ENCODE measurements around the gene TRIM40. TPM values are rescaled to one million over a fixed set of nuclear protein-coding genes. Genes with fewer than 3 reads are reported as not detected.

The TRIM40 gene
- total and polyA plus RNA-seq, 2 of the 13 experiments (the other 11 are each of a cell fraction or from before 2014, with no cell fraction given) = 0.58 TPM; not detected in 1

GRCh38 chr6:30135757-30136156, at the start of gene TRIM40 (continued):
- TF ChIP-seq NR2F6 (IDR thresholded peaks at IDR 0.05) (no peak; the same call in 1 of the 2 replicates), NR2F6 (CRISPR knock-in tag; IDR thresholded peaks at IDR 0.05) (peak; percentile 39; the same call in 1 of the 2 replicates), TEAD3 (CRISPR knock-in tag; optimal IDR thresholded peaks at IDR 0.05; ENCODE audit: borderline replicate concordance) (no peak), ZNF781 (CRISPR knock-in tag; IDR thresholded peaks at IDR 0.05; ENCODE audit: borderline replicate concordance, not compliant biosample characterization) (no peak), NCOA5 (CRISPR knock-in tag; IDR thresholded peaks at IDR 0.05) (no peak), ZNF530 (CRISPR knock-in tag; IDR thresholded peaks at IDR 0.05; ENCODE audit: low read depth) (no peak), SP2 (CRISPR knock-in tag; IDR thresholded peaks at IDR 0.05) (no peak), AFF4 (CRISPR knock-in tag; IDR thresholded peaks at IDR 0.05) (no peak), KDM1A (CRISPR knock-in tag; IDR thresholded peaks at IDR 0.05) (no peak), ZNF280B (CRISPR knock-in tag; IDR thresholded peaks at IDR 0.05; ENCODE audit: borderline replicate concordance) (no peak), ONECUT2 (CRISPR knock-in tag; IDR thresholded peaks at IDR 0.05) (no peak), U2AF2 (IDR thresholded peaks at IDR 0.05; ENCODE audit: low read depth, low read length) (no peak), U2AF1 (optimal IDR thresholded peaks at IDR 0.05; ENCODE audit: low read depth, low read length) (no peak), POLR2G (IDR thresholded peaks at IDR 0.05; ENCODE audit: low read depth, low read length) (no peak)
- TF ChIP-seq, protein P1, sequence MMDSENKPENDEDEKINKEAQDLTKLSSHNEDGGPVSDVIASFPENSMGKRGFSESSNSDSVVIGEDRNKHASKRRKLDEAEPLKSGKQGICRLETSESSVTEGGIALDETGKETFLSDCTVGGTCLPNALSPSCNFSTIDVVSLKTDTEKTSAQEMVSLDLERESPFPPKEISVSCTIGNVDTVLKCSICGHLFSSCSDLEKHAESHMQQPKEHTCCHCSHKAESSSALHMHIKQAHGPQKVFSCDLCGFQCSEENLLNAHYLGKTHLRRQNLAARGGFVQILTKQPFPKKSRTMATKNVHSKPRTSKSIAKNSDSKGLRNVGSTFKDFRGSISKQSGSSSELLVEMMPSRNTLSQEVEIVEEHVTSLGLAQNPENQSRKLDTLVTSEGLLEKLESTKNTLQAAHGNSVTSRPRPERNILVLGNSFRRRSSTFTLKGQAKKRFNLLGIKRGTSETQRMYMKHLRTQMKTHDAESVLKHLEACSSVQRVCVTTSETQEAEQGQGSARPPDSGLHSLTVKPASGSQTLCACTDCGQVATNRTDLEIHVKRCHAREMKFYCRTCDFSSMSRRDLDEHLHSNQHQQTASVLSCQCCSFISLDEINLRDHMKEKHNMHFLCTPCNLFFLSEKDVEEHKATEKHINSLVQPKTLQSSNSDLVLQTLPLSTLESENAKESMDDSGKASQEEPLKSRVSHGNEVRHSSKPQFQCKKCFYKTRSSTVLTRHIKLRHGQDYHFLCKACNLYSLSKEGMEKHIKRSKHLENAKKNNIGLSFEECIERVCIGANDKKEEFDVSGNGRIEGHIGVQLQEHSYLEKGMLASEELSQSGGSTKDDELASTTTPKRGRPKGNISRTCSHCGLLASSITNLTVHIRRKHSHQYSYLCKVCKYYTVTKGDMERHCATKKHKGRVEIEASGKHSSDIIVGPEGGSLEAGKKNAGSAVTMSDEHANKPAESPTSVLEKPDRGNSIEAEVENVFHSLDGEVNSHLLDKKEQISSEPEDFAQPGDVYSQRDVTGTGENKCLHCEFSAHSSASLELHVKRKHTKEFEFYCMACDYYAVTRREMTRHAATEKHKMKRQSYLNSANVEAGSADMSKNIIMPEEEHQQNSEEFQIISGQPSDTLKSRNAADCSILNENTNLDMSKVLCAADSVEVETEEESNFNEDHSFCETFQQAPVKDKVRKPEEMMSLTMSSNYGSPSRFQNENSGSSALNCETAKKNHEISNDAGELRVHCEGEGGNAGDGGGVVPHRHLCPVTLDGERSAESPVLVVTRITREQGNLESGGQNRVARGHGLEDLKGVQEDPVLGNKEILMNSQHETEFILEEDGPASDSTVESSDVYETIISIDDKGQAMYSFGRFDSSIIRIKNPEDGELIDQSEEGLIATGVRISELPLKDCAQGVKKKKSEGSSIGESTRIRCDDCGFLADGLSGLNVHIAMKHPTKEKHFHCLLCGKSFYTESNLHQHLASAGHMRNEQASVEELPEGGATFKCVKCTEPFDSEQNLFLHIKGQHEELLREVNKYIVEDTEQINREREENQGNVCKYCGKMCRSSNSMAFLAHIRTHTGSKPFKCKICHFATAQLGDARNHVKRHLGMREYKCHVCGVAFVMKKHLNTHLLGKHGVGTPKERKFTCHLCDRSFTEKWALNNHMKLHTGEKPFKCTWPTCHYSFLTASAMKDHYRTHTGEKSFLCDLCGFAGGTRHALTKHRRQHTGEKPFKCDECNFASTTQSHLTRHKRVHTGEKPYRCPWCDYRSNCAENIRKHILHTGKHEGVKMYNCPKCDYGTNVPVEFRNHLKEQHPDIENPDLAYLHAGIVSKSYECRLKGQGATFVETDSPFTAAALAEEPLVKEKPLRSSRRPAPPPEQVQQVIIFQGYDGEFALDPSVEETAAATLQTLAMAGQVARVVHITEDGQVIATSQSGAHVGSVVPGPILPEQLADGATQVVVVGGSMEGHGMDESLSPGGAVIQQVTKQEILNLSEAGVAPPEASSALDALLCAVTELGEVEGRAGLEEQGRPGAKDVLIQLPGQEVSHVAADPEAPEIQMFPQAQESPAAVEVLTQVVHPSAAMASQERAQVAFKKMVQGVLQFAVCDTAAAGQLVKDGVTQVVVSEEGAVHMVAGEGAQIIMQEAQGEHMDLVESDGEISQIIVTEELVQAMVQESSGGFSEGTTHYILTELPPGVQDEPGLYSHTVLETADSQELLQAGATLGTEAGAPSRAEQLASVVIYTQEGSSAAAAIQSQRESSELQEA (CRISPR knock-in tag; IDR thresholded peaks at IDR 0.05; ENCODE audit: not compliant biosample characterization) = no peak
- TF ChIP-seq, protein P2, sequence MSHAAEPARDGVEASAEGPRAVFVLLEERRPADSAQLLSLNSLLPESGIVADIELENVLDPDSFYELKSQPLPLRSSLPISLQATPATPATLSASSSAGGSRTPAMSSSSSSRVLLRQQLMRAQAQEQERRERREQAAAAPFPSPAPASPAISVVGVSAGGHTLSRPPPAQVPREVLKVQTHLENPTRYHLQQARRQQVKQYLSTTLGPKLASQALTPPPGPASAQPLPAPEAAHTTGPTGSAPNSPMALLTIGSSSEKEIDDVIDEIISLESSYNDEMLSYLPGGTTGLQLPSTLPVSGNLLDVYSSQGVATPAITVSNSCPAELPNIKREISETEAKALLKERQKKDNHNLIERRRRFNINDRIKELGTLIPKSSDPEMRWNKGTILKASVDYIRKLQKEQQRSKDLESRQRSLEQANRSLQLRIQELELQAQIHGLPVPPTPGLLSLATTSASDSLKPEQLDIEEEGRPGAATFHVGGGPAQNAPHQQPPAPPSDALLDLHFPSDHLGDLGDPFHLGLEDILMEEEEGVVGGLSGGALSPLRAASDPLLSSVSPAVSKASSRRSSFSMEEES (CRISPR knock-in tag; IDR thresholded peaks at IDR 0.05) = no peak

Data from HepG2 (cell line).